Stimulated activated CD8-positive, alpha-beta memory T cell treated with anti-CD3 and anti-CD28 coated beads, Interleukin-12 subunit alpha, Interleukin-12 subunit beta, amount 100 ng/mL, for 24 hours (primary cell): ENCODE data around the gene CFAP61.

Experiments used
- DNase-seq: peaks from one replicate; pipeline ENCODE4 v3.0.0-alpha.2; 2020; ENCODE audit errors: extremely low read depth

CFAP61 gene

DNA sequence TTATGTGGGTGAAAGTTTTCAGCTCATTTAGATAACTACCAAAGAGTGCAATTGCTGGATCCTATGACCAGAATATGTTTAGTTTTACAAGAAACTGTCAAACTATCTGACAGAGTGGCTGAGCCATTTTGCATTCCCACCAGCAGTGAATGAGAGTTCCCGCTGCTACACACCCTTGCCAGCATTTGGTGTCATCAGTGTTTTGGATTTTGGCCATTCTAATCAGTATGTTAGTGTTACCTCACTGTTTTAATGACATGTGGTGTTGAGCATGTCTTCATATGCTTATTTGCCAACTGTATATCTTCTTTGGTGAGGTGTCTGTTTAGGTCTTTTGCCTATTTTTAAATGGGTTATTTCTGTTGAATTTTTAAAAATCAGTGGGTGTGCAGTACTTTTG lies 120.9 kb downstream of the CFAP61 start:
- no peak for DNase-seq

DNA sequence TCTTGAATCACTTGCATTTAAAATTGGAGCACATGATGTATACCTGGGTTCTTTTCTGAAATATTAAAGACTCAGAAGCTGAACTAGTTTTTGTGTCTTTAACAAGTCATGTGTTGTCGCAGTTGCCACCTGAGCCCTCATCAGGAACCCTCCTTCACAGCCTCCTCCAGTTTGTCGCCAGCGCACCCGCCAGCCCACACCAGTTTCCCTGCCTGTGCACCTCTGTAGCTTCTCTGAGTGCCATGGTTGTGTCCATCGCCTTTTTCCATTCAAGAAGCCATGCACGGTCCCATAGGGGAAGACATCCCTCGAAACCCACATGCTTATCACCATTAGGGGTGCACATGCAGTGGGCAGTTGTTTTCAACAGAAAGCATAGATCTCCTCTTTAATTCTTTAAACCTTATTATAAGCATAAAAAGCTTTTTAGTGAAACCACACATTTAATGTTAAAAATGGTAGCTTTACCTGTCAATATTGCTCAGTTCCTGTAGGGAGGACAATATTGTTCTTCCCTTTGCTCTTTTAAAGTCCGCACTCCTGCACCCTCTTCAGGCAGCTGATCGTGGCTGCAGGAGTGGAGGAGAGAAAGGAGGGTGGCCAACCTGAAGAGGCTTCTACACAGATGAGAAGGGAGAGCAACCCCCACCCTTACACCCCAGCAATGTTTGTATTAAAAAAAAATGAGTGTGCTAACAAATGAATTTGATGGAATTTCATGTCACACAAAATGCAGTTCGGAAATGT lies 121.9 kb downstream of the CFAP61 start:
- DNase-seq: no peak

DNA sequence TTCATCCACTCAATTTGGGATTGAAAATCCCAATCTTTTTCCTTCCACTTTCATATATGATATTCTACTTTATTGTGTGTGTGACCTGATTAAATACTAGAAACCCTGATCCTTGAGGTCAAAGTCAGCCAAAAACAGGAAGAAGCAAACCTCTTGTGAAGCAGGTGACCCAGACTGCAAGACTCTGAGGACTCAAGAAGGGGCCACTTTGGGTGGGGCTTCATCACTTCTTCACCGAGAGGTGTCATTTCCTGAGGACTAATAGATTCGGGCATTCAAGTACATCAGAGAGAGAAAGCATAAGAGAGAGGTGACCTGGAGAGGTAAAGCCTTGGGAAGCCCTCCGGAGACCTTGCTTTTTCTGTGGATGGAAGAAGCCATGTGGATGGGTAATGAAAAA lies 129.0 kb downstream of the CFAP61 start:
- no peak for DNase-seq

- DNase-seq: no peak
Measured at GRCh38 chr20:20184149-20184548, 131.8 kb downstream of the CFAP61 start.

DNA sequence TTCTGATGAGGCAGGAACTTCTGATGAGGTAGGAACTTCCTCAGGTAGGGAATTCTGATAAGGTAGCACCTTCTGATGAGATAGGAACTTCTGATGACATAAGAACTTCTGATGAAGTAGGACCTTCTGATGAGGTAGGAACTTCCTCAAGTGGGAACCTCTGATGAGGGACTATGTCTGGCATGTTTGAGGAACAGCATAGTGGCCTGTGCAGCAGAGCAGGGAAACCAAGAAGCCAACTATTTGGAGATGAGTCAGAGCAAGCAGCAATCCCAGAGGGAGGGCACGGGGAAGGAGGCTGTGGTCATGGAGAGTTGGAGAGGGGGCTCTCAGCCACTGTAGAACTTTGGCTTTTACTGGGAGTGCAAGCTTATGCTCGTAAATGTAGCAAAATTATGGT lies 132.4 kb downstream of the CFAP61 start:
- no peak for DNase-seq

- DNase-seq: no peak
Measured at GRCh38 chr20:20188647-20189046, 136.3 kb downstream of the CFAP61 start.

DNA sequence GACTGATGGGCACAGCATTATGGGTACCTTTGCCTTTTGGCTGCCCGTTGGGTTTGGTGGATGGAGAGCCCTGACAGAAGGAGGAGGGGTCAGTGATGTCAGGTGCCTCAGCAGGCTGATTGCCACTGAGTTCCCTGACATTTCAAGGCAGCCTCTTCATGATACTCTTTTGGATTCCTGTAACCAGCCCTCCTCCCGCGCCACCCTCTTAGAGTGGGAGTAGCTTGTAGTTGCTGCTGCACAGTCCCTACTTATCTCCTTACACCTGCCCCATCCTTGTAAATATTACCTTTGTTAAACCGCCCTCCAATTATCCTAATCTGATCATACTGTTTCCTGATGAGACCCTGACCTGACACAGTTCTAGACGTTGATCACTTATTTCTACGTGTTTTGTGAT lies 140.0 kb downstream of the CFAP61 start:
- no peak for DNase-seq

GRCh38 chr20:20195021-20195705 lies 142.8 kb downstream of the CFAP61 start:
- DNase-seq: no peak

- no peak for DNase-seq
Measured at GRCh38 chr20:20196610-20197009, 144.3 kb downstream of the CFAP61 start.

DNA sequence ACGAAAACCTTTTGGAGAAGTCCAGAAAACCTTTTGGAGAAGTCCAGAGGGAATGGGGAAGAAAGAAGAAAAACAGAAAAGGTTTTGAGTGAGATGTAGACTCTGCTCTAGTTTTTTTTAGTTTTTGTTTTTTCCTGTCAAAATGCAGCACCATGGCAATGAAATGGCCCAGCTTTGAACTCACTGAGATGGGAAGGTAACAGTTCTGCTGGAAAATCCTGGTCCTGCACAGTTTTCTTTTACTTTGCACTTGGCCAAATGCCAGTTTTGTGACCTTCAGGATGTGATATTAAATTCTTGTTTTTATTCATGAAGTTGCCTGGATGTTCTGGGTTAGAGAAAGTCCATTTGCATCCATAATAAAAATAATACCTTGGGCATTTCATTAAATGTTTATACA lies 145.7 kb downstream of the CFAP61 start:
- DNase-seq: no peak

- no peak for DNase-seq
Measured at GRCh38 chr20:20199361-20200160, 147.2 kb downstream of the CFAP61 start.

DNA sequence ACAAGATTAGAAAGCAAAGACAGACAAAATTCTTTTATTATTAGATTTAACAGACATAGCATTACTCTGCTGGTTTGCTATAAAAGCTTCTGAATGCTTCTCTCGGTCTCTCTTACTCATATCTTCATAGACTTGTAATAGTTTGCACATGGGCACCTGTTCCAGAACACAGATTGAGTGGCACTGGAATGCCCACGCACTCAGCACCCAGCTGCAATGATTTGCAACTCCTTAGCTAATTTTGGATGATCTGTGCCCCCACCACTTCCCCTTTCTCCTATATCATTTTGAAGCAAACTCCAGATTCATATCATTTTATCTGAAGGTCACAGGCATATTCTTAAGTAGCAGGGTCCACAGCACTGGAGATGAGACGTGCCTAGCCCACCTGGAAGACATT lies 148.8 kb downstream of the CFAP61 start:
- DNase-seq: no peak

GRCh38 chr20:20201639-20202038 lies 149.3 kb downstream of the CFAP61 start:
- DNase-seq: no peak

- no peak for DNase-seq
Measured at GRCh38 chr20:20202768-20203167, 150.4 kb downstream of the CFAP61 start.

- no peak for DNase-seq
Measured at GRCh38 chr20:20203784-20204183, 151.5 kb downstream of the CFAP61 start.

- DNase-seq: no peak
Measured at GRCh38 chr20:20204256-20204655, 151.9 kb downstream of the CFAP61 start.

GRCh38 chr20:20205141-20205861 lies 153.0 kb downstream of the CFAP61 start:
- no peak for DNase-seq

GRCh38 chr20:20205862-20206236 lies 153.5 kb downstream of the CFAP61 start:
- no peak for DNase-seq

GRCh38 chr20:20206788-20207187 lies 154.5 kb downstream of the CFAP61 start:
- DNase-seq: no peak

GRCh38 chr20:20207291-20207690 lies 155.0 kb downstream of the CFAP61 start:
- no peak for DNase-seq

GRCh38 chr20:20207872-20208271 lies 155.5 kb downstream of the CFAP61 start:
- DNase-seq: no peak

GRCh38 chr20:20209684-20210083 lies 157.4 kb downstream of the CFAP61 start:
- DNase-seq: no peak
